OCI-LY7 (cell line): ENCODE measurements around the gene SLC10A3. TPM values are rescaled to one million over a fixed set of nuclear protein-coding genes. Genes with fewer than 3 reads are reported as not detected.
A peak's percentile ranks its signal among the peaks of the same experiment; 100 is the strongest.

Source experiments
- BruUV-seq: library from RNA; stranded (reverse); fragments of 400-500 nt; replicated peaks from 2 replicates; lab custom pipeline; 2021; lab: Mats Ljungman, UMichigan
- CTCF ChIA-PET: fragments of 300-600 bp; sonication (Branson Sonifier 250); formaldehyde crosslinking; loops from one replicate; lab custom pipeline; 2022; ENCODE audit warnings: antibody characterized with exemption; ENCODE audit not compliant: unreplicated experiment; lab: Charles Lee
- POLR2A ChIA-PET: fragments of 300-600 bp; sonication (Branson Sonifier 250); formaldehyde crosslinking; loops from one replicate; lab custom pipeline; 2022; ENCODE audit warnings: antibody characterized with exemption; lab: Charles Lee
- DNase-seq: peaks from one replicate; pipeline ENCODE4 v3.0.0-alpha.2; 2015; ENCODE audit warnings: low spot score
- H2AFZ ChIP-seq: fragments of 200-600 bp; sonication (generic), shearing (Covaris generic); 2 replicates; pipeline ENCODE4 v1.6.1; 2014; ENCODE audit warnings: mild to moderate bottlenecking, antibody characterized with exemption, low read length, moderate library complexity
- H3K27ac ChIP-seq: fragments of 200-600 bp; sonication (generic); 2 replicates; pipeline ENCODE4 v1.5.1; 2014; ENCODE audit warnings: mixed run types, low read depth, mild to moderate bottlenecking, moderate library complexity, low read length, inconsistent platforms; ENCODE audit not compliant: poor library complexity, severe bottlenecking
- H3K36me3 ChIP-seq: fragments of 200-600 bp; sonication (generic); 2 replicates; pipeline ENCODE4 v1.6.1; 2014; ENCODE audit warnings: mild to moderate bottlenecking, antibody characterized with exemption, low read length, moderate library complexity, mixed read lengths; ENCODE audit not compliant: insufficient read depth
- H3K4me1 ChIP-seq: fragments of 200-600 bp; sonication (generic); 2 replicates; pipeline ENCODE4 v1.5.1; 2014; ENCODE audit warnings: mild to moderate bottlenecking, low read length; ENCODE audit not compliant: insufficient read depth, poor library complexity, severe bottlenecking
- H3K4me2 ChIP-seq: fragments of 200-600 bp; sonication (generic); 2 replicates; pipeline ENCODE4 v1.6.1; 2014; ENCODE audit warnings: mild to moderate bottlenecking, low read length
- H3K4me3 ChIP-seq: fragments of 200-600 bp; sonication (generic); 2 replicates; pipeline ENCODE4 v1.5.1; 2014; ENCODE audit warnings: mild to moderate bottlenecking, low read depth, low read length; ENCODE audit not compliant: poor library complexity, severe bottlenecking
- H3K79me2 ChIP-seq: fragments of 200-600 bp; sonication (generic); 2 replicates; pipeline ENCODE4 v1.6.1; 2016; ENCODE audit warnings: low read depth, mild to moderate bottlenecking, low read length, moderate library complexity, mixed read lengths; ENCODE audit not compliant: insufficient read depth
- H3K9me2 ChIP-seq: fragments of 200-600 bp; sonication (generic); 2 replicates; pipeline ENCODE4 v1.6.1; 2016; ENCODE audit warnings: mild to moderate bottlenecking, low read length, mixed read lengths; ENCODE audit not compliant: insufficient read depth
- H3K9me3 ChIP-seq: fragments of 200-600 bp; sonication (generic); 2 replicates; pipeline ENCODE4 v1.6.1; 2014; ENCODE audit warnings: mild to moderate bottlenecking, mixed run types, low read length, mixed read lengths
- H4K20me1 ChIP-seq: fragments of 200-600 bp; sonication (generic); 2 replicates; pipeline ENCODE4 v1.6.1; 2014; ENCODE audit warnings: mild to moderate bottlenecking, antibody characterized with exemption, low read length, moderate library complexity, mixed read lengths; ENCODE audit not compliant: insufficient read depth
- CTCF ChIP-seq: fragments of 200-600 bp; sonication (generic); conservative IDR thresholded peaks from 2 replicates; pipeline ENCODE4 v1.5.1; 2014; ENCODE audit warnings: mild to moderate bottlenecking, antibody characterized with exemption, low read length, moderate library complexity, mixed read lengths
- EZH2phosphoT487 ChIP-seq: fragments of 200-600 bp; sonication (generic); IDR thresholded peaks from 2 replicates; pipeline ENCODE4 v1.6.1; 2018; ENCODE audit warnings: low read depth, borderline replicate concordance, mild to moderate bottlenecking, mixed run types, antibody characterized with exemption, low read length, moderate library complexity, mixed read lengths
- intact Hi-C: fragments of 100-400 bp; cut with micrococcal nuclease; formaldehyde crosslinking; loops from one replicate; pipeline ENCODE4 v1.10.0; 2022; ENCODE audit not compliant: unreplicated experiment
- total RNA-seq, 2 experiments: library from RNA; depleted of rRNA in 1 of 2; stranded (reverse); fragments of >200 nt in 1 of 2; shearing (Covaris generic) in 1 of 2; gene quantifications; 2 replicates each; pipeline ENCODE4 v1.2.3, GENCODE V29; 2014 to 2022

SLC10A3 gene
- total RNA-seq, 2 experiments from 2014 or later, result 14.1 to 15.6 TPM

- intact Hi-C loops, result no loop called here
- Histone ChIP-seq H4K20me1 (no peaks in the 10 kb centered on the region), H3K9me3 (no peaks in the 10 kb centered on the region), H2AFZ (no peak overlapping the region), H3K9me2 (no peaks in the 10 kb centered on the region), H3K36me3 (no peaks in the 10 kb centered on the region), H3K4me2 (no peak overlapping the region), H3K4me1 (peaks cover 9% of the 10 kb centered on the region), H3K27ac (no peak overlapping the region), H3K4me3 (no peak overlapping the region), H3K79me2 (no peaks in the 10 kb centered on the region)
- ChIA-PET CTCF (no interaction called here), POLR2A (no interaction called here)
- no peak for TF ChIP-seq EZH2phosphoT487
- TF ChIP-seq CTCF, result no peak
- BruUV-seq, result no TSS peak
- no peak for DNase-seq
These were observed 30.1 kb downstream of the SLC10A3 start for GRCh38 chrX:154460326-154460725.

- Histone ChIP-seq H3K36me3 (no peaks in the 10 kb centered on the region), H2AFZ (no peak overlapping the region), H3K4me1 (peaks cover 9% of the 10 kb centered on the region), H3K79me2 (no peaks in the 10 kb centered on the region), H3K4me3 (no peak overlapping the region), H3K9me2 (no peaks in the 10 kb centered on the region), H3K9me3 (no peaks in the 10 kb centered on the region), H3K4me2 (no peak overlapping the region), H4K20me1 (no peaks in the 10 kb centered on the region), H3K27ac (no peak overlapping the region)
- no TSS peak for BruUV-seq
- no peak for DNase-seq
- CTCF ChIA-PET, result interaction anchor here (1.0 kb wide), 1 partner anchor 18 kb away, joined by 3 read pairs; no protein-coding TSS in a partner anchor
- TF ChIP-seq EZH2phosphoT487, result no peak
- no peak for TF ChIP-seq CTCF
- POLR2A ChIA-PET, result no interaction called here
- intact Hi-C loops, result no loop called here
These were observed 30.6 kb downstream of the SLC10A3 start for GRCh38 chrX:154459832-154460231.

GRCh38 chrX:154458954-154459778 is 31.3 kb downstream of the SLC10A3 start:
- POLR2A ChIA-PET, result no interaction called here
- no peak overlapping the region for H2AFZ ChIP-seq

More at GRCh38 chrX:154458954-154459778, 31.3 kb downstream of the SLC10A3 start:
- Histone ChIP-seq H3K4me1 (peaks cover 9% of the 10 kb centered on the region), H3K9me3 (no peaks in the 10 kb centered on the region), H3K36me3 (no peaks in the 10 kb centered on the region), H3K9me2 (no peaks in the 10 kb centered on the region), H4K20me1 (no peaks in the 10 kb centered on the region), H3K4me2 (peak overlapping the region; percentile 64), H3K27ac (no peak overlapping the region), H3K4me3 (peak overlapping the region; percentile 61), H3K79me2 (no peaks in the 10 kb centered on the region)
- CTCF ChIA-PET, result interaction anchor here (1.0 kb wide), 1 partner anchor 19 kb away, joined by 3 read pairs; no protein-coding TSS in a partner anchor
- BruUV-seq, result no TSS peak
- no peak for TF ChIP-seq EZH2phosphoT487
- no peak for TF ChIP-seq CTCF
- DNase-seq, result peak; percentile 13
- intact Hi-C loops, result no loop called here
